HG02884 (cell line): ENCODE data around the gene C6orf62.
A peak's percentile ranks its signal among the peaks of the same experiment; 100 is the strongest.
"Not testable (repeated sequence)": the region's sequence is repeated elsewhere in the genome, so short reads cannot be mapped to it uniquely, and the experiment has no call there.

Experiments used
- ATAC-seq: cut with Tn5 transposase; IDR thresholded peaks from one replicate; pipeline ENCODE4 v1.9.1; 2021; ENCODE audit warnings: mild to moderate bottlenecking, moderate library complexity; ENCODE audit not compliant: unreplicated experiment

C6orf62 gene

DNA sequence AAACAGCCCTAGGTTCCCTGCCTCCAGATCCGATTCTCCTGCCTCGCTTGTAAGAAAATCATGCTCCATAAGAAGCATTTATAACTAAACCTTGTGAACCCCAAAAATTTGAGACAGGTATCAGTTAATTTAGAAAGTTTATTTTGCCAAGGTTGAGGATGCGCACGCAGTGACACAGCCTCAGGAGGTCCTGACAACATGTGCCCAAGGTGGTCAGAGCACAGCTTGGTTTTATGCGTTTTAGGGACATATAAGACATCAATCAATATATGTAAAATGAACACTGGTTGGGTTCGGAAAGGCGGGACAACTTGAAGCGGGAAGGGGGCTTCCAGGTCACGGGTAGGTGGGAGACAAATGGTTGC lies 50.0 kb downstream of the C6orf62 start:
- ATAC-seq = no peak

DNA sequence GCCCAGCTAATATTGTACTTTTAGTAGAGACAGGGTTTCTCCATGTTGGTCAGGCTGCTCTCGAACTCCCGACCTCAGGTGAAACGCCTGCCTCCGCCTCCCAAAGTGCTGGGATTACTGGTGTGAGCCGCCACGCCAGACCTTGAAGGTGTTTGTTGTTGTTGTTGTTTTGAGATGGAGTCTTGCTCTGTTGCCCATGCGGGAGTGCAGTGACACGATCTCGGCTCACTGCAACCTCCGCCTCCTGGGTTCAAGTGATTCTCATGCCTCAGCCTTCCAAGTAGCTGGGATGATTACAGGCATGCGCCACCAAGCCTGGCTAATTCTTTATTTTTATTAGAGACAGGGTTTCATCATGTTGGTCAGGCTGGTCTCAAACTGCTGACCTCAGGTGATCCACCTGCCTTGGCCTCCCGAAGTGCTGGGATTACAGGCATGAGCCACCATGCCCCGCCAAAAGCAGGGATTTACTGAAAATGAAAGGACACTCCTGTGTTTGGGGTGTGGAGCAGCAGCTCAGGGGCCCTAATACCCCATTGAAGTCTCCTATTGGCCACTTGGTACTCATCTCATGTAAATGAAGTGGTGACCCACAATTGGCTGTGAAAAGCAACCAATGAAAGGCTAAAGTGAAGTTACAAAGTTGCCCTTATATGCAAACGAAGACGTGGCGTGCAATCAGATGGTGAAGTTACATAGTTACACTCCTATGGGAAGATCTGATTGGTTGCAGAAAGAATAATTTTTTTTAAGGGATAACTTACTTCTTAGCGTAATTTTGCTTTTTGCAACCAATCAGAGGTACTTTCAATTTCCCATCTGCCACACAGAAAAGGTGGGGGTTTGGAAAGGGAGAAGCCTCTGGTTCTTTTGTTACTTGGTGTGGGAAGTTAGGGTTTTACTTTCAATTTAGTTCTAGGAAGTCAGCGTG lies 50.6 kb downstream of the C6orf62 start:
- ATAC-seq = not testable (repeated sequence)

DNA sequence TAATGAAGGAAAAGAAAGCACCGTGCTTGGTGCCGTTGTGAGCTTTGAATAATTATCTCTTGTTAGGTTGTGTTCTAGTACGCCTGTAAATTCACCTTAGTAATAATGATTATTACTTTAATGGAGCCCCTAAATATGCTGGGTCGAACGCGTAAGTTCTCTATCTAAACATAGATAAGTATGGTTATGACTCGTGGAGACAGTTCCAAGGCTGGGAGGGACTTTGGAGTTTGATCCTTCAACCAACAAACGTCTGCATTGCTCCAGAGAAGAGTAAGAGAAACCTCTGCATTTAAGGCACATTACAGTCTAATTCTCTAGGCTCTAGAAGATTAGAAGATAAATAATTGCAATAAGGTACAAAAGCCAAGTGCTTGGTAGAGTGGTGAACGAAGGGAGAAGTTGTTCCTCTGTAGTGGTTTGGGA lies 51.6 kb downstream of the C6orf62 start:
- peak; percentile 5 for ATAC-seq

DNA sequence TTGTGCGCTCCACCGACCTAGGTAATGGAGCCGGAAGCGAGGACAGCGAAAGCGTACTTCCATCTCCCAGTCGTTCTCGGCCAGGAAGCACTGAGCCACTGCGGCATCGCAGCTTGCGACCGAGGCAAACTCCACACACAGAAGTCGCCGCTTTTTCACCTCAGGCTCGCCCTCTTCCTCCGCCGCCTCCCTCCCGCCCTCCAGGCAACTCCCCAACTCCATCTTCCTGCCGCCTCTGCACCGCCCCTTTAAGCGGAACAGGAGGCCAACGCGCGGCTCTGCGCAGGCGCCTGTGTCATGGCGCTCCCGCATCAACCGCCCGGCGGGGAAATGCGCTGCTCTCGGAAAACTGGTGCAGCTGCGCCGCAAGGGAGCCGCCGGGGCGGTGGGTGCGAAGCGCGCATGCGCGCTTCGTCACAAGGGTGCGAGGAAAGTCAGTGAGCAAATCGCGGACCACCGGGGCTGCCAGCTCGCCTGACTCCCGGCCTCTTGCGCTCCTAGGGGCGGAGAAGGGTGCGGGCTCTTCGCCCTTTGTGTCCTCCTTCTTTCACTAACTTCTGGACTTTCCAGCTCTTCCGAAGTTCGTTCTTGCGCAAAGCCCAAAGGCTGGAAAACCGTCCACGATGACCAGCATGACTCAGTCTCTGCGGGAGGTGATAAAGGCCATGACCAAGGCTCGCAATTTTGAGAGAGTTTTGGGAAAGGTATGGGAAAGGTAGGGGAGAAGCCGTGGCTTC lies 52.1 kb downstream of the C6orf62 start, which contains the start of the genes ACOT13 and TDP2:
TSS of gene ACOT13 (plus strand) at position 437 of the 737 bp plus-strand sequence. CDS start at position 624, 187 bp downstream.
TSS of gene TDP2 (minus strand) at position 259 of the 737 bp plus-strand sequence. CDS start at position 222, 37 bp downstream.
- peak; percentile 94 for ATAC-seq

DNA sequence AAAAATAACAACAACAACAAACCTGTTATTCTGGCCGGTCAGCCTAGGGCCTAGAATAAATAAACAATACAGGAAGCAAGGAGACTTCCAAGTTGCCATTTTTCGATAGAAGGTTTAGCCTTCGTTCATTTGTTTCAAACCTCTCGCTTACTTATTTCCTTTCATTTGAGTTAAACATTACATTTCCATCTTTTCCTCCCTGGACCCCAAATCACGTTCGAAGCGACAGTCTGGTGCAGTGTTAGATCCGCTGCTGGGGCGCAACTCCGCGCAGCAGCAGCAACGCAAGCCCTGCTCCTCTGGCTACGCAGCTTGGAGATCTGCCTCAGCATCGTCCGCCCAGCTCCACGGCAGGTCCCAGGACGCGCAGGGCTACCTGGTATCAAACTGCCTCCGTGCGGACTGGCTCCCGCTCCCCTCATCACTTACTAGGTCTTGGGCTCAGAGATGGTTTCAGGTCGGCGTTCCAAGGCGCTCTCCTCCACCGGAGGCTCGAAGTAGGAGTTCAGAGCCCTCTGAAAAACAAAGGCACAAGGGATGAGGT lies 52.8 kb downstream of the C6orf62 start:
- ATAC-seq = peak; percentile 33

DNA sequence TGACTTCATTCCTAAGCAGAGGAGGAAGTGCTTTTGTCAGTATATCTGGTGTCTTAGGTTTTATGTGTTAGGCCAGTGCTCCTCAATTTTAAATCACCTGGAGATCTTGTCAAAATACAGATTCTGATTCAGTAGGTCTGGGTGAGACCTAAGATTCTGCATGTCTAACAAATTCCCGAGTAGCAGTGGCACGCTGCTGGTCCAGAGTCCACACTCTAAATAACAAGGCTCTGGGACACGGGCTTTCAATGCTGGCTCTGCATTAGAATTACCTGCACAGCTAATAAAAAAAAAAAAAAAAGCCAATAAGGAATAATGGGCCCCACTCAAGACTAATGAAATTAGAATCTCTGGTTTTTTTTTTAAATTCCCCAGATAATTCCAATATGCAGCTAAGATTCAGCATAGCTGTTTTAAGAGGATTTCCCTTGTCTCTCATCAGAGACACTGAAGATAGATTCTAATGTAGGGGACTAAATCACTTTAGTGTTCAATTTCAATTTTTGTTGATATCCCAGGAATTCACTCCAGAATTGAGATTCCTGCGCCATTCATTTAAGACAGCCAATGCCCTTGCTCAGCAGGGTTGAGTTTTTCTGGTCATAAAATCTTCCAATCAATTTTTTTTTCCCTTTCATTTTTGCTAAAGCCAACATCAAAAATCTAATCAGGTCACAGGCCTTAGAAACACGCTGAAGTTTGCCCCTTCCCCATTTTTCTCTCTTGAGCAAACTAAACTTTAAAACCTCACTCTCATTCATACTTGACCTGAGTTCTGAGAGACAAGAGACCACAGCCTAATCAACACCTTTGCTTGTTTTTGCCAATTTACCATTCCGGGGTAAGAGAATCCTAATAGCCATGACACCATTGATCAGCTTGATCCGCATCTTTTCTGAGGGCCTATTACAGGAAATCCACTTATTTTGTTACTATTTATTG lies 54.6 kb downstream of the C6orf62 start:
- ATAC-seq = no peak

DNA sequence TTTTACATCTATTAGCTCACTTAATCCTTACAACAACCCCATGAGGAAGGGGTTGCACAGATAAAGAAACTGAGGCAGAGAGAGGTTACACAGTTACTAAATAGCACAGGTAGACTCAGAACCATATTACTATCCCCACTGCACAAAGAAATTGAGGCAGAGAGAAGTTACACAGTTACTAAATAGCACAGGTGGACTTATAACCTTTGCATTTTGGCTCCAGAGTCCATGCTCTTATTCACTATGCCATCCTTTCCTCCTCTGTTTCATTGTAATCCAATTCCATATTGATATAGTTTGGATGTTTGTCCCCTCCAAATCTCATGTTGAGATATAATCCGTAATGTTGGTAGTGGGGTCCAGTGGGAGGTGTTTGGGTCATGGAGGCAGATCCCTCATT lies 55.8 kb downstream of the C6orf62 start:
- ATAC-seq = no peak

DNA sequence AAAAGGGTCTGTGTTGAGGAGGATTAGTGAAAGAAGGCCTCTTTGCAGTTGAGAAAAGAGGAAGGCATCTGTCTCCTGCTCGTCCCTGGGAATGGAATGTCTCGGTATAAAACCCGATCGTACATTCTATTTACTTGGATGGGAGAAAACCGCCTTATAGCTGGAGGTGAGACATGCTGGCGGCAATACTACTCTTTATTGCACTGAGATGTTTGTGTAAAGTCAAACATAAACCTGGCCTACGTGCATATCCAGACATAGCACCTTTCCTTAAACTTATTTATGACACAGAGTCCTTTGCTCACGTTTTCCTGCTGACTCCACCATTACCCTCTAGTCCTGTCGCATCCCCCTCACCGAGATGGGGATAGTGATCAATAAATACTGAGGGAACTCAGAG lies 56.7 kb downstream of the C6orf62 start:
- ATAC-seq = no peak

DNA sequence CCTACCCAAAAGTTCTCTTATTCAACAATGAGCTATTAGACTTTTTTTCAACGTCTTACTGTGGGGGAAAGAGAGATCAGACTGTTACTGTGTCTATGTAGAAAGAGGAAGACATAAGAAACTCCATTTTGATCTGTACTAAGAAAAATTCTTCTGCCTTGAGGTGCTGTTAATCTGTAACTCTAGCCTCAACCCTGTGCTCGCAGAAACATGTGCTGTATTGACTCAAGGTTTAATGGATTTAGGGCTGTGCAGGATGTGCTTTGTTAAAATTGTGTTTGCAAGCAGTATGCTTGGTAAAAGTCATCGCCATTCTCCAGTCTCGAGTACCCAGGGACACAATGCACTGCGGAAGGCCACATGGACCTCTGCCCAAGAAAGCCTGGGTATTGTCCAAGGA lies 57.2 kb downstream of the C6orf62 start:
- not testable (repeated sequence) for ATAC-seq

DNA sequence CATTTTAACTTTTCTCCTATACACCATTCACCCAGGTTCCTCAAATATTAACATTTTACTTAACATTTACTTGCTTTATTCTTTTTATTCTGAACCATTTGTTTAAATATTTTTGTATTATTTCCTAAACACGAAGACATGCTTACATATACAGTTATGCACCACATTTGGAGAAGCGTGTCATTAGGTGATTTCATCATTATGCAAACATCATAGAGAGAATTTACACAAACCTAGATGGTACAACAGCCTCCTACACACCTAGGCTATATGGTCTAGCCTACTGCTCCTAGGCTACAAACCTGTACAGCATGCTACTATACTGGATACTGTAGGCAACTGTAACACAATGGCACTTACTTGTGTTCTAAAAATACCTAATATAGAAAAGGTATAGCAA lies 58.8 kb downstream of the C6orf62 start:
- ATAC-seq = no peak

DNA sequence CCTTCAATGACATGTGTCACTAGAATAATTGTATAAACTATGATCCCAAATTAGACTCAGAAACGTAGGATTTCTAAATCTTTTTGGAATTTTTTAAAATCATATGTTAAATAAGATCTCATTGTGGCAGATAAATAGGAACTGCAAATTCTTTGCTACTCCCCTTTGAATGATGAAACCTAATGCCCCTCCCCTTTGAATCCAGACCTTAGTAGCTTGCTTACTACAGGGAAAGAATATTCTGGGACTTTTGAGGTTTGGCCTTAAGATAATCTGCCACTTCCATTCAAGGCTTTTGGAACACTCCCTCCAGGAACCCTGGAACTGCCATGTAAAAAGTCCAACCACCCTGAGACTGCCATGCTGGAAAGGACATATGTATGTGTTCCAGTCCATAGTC lies 59.4 kb downstream of the C6orf62 start:
- no peak for ATAC-seq

DNA sequence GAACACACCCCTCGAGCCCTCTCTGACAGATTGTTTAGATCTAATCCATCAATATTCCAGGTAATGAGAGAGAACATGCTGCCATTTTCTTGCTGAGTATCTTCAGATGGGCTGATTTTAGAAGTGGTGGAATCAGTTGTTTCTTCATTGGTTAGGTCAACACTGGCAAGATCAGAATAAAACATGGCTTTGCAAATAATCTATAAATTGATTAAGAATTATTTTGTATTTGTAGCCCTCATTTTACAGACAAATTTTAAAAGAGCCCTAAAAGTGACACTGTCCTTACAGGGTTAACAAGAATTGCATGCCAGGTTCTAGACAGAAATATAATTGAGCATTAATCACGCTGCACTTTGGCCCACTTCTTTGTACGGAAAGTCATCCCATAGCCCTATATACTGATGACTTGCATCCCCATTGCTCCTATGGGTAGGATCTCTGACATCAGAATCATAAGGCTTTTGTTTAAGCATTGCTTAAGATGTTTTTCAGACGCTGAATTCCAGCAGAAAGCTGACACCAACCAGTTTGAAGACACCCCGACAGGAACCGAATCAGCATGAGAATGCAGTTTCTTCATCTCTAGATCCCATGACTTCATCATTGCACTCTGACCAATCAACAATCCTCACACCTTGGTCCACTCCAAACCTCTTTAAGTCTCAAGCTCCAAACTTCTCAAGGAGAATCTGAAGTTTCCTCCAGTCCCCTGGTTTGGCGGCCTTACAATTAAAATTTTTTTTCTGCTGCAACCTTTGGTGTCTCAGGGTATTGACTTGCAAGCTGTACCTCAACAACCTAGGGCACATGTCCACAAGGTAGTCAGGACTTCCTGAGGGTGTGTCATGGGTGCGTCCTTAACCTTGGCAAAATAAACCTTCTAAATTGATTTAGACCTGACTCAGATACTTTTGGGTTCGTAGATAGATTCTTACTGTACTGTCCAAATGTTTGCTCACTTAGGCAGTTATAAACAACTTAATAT lies 60.1 kb downstream of the C6orf62 start:
- ATAC-seq = no peak

DNA sequence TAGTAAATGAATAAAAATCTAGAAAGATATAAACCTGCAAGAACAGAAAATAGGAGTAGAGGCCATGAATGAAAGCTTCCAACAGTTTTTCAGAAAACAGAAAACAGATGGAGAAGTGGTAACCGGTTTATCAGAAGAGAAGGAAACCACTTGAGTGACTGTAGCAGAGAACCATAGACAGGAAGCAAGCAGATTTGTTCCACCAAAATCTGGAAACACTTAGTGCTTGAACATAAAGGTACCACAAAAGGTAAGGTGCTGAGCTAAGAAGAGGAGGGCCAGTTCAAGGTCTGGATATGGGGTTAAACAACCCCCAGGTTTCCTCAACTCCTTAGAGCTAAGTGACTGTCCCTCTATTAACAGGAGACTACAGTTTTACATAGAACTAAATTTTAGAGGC lies 63.7 kb downstream of the C6orf62 start:
- ATAC-seq = no peak
